Panc1 (cell line): ENCODE data around the gene PRKCZ. TPM values are rescaled to one million over a fixed set of nuclear protein-coding genes. Genes with fewer than 3 reads are reported as not detected.

Experiments
- ATAC-seq: fragments of 200-7000 bp; cut with Tn5 transposase; 2 replicates; pipeline ENCODE4 v1.9.1; 2020; ENCODE audit warnings: mild to moderate bottlenecking, moderate library complexity
- BruUV-seq: library from RNA; stranded (reverse); fragments of 400-500 nt; replicated peaks from 2 replicates; lab custom pipeline; 2021; lab: Mats Ljungman, UMichigan
- CTCF ChIA-PET: fragments of 300-600 bp; sonication (Branson Sonifier 250); formaldehyde crosslinking; loops from one replicate; lab custom pipeline; 2022; ENCODE audit warnings: antibody characterized with exemption; lab: Charles Lee
- POLR2A ChIA-PET: fragments of 300-600 bp; sonication (Branson Sonifier 250); formaldehyde crosslinking; loops from one replicate; lab custom pipeline; 2022; ENCODE audit warnings: antibody characterized with exemption; lab: Charles Lee
- DNase-seq: peaks from one replicate; pipeline ENCODE4 v3.0.0-alpha.2; 2010; ENCODE audit warnings: low read depth, low spot score
- H3K27ac ChIP-seq: 2 replicates; pipeline ENCODE4 v1.5.1; 2011; ENCODE audit warnings: mild to moderate bottlenecking, low read length, inconsistent platforms
- H3K27me3 ChIP-seq: fragments of 200-500 bp; sonication (Bioruptor generic); 2 replicates; pipeline ENCODE4 v1.6.0; 2014; ENCODE audit warnings: low read length, inconsistent platforms; ENCODE audit not compliant: control insufficient read depth, insufficient read depth
- H3K36me3 ChIP-seq: fragments of 200-500 bp; sonication (Bioruptor generic); 2 replicates; pipeline ENCODE4 v1.5.1; 2014; ENCODE audit warnings: inconsistent platforms, mild to moderate bottlenecking, low read length, moderate library complexity; ENCODE audit not compliant: control insufficient read depth, insufficient read depth
- H3K4me1 ChIP-seq: 2 replicates; pipeline ENCODE4 v1.5.1; 2011; ENCODE audit warnings: inconsistent platforms, mild to moderate bottlenecking, low read length, moderate library complexity; ENCODE audit not compliant: control insufficient read depth, insufficient read depth
- H3K4me3 ChIP-seq, 2 experiments: 2 replicates each; pipeline ENCODE4 v1.5.1; 2011 to 2012; ENCODE audit warnings: low read depth in 2 of 2, low read length in 2 of 2, mild to moderate bottlenecking in 2 of 2, inconsistent platforms in 1 of 2, moderate library complexity in 1 of 2
- H3K9me3 ChIP-seq: fragments of 200-500 bp; sonication (Bioruptor generic); 2 replicates; pipeline ENCODE4 v1.5.1; 2014; ENCODE audit warnings: low read depth, mild to moderate bottlenecking, inconsistent platforms, low read length, moderate library complexity; ENCODE audit not compliant: control insufficient read depth, insufficient read depth
- POLR2AphosphoS5 ChIP-seq: IDR thresholded peaks from 2 replicates; pipeline ENCODE4 v1.6.1; 2012; ENCODE audit warnings: mild to moderate bottlenecking, low read depth, low read length, moderate library complexity
- SIN3A ChIP-seq: IDR thresholded peaks from 2 replicates; pipeline ENCODE4 v1.6.1; 2012; ENCODE audit warnings: low read depth, mild to moderate bottlenecking, low read length, moderate library complexity, borderline replicate concordance; ENCODE audit not compliant: insufficient read depth
- TCF7L2 ChIP-seq: IDR thresholded peaks from 2 replicates; pipeline ENCODE4 v1.6.1; 2011; ENCODE audit warnings: mild to moderate bottlenecking, low read depth, low read length, inconsistent platforms
- in situ Hi-C: cut with HindIII; loops from 2 replicates; pipeline ENCODE4 v1.10.0; 2016; ENCODE audit warnings: low sequenced_read_pairs, low pct_unique_long_range_greater_than_20kb
- intact Hi-C: fragments of 100-400 bp; cut with micrococcal nuclease; formaldehyde crosslinking; loops from one replicate; pipeline ENCODE4 v1.10.0; 2022; ENCODE audit not compliant: unreplicated experiment
- total RNA-seq: library from RNA; stranded (reverse); gene quantifications from one replicate; pipeline ENCODE4 v1.2.1, GENCODE V29; 2021; ENCODE audit not compliant: unreplicated experiment
- TF ChIP-seq, protein P1 (sequence below), 2 experiments: IDR thresholded peaks; 2 replicates each; pipeline ENCODE4 v1.6.1; 2011 to 2012; ENCODE audit warnings: low read depth in 2 of 2, control low read depth in 1 of 2, low read length in 1 of 2, mild to moderate bottlenecking in 1 of 2, moderate library complexity in 1 of 2; ENCODE audit not compliant: insufficient read depth in 1 of 2
- TF ChIP-seq, protein P2 (sequence below): fragments of 450-650 bp; IDR thresholded peaks from 2 replicates; pipeline ENCODE4 v1.5.1; 2017; ENCODE audit warnings: mild to moderate bottlenecking

The PRKCZ gene
- total RNA-seq, 1 experiment from 2014 or later, result 26.7 TPM

DNA sequence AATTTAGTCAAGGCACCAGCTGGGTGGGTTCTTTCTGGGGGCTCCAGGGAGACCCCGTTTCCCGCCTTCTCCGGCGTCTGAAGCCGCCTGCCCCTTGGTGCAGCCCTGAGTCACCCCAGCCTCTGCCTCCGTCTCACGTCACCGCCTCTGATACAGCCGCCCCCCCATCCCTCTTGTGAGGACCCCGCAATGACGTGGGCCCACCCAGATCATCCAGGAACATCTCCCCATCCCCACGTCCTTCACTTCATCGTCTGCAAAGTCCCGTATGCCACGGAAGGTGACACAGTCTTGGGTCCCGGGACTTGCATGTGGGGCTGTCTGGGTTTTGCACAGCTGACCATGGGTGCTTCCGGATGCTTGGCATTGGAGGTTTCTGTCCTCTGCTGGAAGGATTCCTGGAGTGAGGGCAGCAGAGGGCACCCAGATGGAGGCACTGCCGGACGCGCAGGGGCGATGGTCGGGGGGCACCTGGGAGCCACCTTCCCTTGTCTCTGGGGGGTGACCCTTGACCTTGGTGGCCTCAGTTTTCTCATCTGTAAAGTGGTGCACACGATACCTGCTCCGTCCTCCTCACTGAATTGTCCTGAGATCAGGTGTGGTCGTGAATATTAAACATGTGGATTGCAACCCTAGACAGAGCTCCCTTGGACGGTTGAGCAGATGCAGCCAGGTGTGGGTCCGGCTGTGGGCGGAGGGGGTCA lies 58.8 kb downstream of the PRKCZ start:
- Histone ChIP-seq H3K4me3 (no peak overlapping the region), H3K27ac (no peak overlapping the region), H3K27me3 (no peaks in the 10 kb centered on the region), H3K36me3 (no peaks in the 10 kb centered on the region), H3K4me1 (no peaks in the 10 kb centered on the region), H3K9me3 (no peaks in the 10 kb centered on the region)
- ATAC-seq, result no peak
- ChIA-PET CTCF (interaction anchor here (1.0 to 1.3 kb wide), 2 partner anchors 30 to 65 kb away, joined by 5 to 7 read pairs; no protein-coding TSS in a partner anchor), POLR2A (no interaction called here)
- intact Hi-C loops, result no loop called here
- no peak for DNase-seq
- TF ChIP-seq TCF7L2, result no peak
- no peak for TF ChIP-seq SIN3A
- TF ChIP-seq, protein P1, sequence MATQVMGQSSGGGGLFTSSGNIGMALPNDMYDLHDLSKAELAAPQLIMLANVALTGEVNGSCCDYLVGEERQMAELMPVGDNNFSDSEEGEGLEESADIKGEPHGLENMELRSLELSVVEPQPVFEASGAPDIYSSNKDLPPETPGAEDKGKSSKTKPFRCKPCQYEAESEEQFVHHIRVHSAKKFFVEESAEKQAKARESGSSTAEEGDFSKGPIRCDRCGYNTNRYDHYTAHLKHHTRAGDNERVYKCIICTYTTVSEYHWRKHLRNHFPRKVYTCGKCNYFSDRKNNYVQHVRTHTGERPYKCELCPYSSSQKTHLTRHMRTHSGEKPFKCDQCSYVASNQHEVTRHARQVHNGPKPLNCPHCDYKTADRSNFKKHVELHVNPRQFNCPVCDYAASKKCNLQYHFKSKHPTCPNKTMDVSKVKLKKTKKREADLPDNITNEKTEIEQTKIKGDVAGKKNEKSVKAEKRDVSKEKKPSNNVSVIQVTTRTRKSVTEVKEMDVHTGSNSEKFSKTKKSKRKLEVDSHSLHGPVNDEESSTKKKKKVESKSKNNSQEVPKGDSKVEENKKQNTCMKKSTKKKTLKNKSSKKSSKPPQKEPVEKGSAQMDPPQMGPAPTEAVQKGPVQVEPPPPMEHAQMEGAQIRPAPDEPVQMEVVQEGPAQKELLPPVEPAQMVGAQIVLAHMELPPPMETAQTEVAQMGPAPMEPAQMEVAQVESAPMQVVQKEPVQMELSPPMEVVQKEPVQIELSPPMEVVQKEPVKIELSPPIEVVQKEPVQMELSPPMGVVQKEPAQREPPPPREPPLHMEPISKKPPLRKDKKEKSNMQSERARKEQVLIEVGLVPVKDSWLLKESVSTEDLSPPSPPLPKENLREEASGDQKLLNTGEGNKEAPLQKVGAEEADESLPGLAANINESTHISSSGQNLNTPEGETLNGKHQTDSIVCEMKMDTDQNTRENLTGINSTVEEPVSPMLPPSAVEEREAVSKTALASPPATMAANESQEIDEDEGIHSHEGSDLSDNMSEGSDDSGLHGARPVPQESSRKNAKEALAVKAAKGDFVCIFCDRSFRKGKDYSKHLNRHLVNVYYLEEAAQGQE (IDR thresholded peaks at IDR 0.05; ENCODE audit: insufficient read depth in 1 of 2, low read depth in 2 of 2, low read length in 1 of 2), result no peak
- no peak for TF ChIP-seq POLR2AphosphoS5
- TF ChIP-seq, protein P2, sequence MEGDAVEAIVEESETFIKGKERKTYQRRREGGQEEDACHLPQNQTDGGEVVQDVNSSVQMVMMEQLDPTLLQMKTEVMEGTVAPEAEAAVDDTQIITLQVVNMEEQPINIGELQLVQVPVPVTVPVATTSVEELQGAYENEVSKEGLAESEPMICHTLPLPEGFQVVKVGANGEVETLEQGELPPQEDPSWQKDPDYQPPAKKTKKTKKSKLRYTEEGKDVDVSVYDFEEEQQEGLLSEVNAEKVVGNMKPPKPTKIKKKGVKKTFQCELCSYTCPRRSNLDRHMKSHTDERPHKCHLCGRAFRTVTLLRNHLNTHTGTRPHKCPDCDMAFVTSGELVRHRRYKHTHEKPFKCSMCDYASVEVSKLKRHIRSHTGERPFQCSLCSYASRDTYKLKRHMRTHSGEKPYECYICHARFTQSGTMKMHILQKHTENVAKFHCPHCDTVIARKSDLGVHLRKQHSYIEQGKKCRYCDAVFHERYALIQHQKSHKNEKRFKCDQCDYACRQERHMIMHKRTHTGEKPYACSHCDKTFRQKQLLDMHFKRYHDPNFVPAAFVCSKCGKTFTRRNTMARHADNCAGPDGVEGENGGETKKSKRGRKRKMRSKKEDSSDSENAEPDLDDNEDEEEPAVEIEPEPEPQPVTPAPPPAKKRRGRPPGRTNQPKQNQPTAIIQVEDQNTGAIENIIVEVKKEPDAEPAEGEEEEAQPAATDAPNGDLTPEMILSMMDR, result no peak; the same call in 1 of the 2 replicates
- no TSS peak for BruUV-seq
- in situ Hi-C loops, result no loop called here

DNA sequence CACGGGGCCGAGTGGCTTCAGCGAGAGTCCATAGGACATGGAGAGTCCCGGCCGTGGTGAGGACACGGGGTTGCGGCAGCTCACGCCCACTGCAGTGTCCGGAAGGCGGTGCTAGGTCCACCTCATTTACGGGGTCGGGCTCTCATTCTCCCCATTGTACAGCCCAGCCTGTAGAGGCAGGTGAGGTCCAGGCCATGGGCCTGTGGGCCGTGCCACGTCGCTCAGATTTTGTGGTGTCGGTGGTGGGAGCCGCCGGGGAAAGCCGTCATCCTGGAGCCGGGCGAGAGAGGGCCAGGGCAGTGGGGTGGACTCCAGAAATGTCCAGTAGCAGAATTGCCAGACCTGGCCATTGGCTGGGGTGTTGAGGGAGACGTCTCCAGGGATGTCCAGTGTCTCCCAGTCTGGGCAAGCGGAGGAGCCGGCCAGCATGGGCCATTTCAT lies 59.4 kb downstream of the PRKCZ start:
- Histone ChIP-seq H3K27ac (no peak overlapping the region), H3K27me3 (no peaks in the 10 kb centered on the region), H3K9me3 (no peaks in the 10 kb centered on the region), H3K36me3 (no peaks in the 10 kb centered on the region), H3K4me1 (no peaks in the 10 kb centered on the region), H3K4me3 (no peak overlapping the region)
- CTCF ChIA-PET, result interaction anchor here (1.3 kb wide), 1 partner anchor 30 kb away, joined by 7 read pairs; no protein-coding TSS in a partner anchor
- TF ChIP-seq, protein P2, result no peak
- TF ChIP-seq TCF7L2, result no peak
- no peak for TF ChIP-seq SIN3A
- TF ChIP-seq POLR2AphosphoS5, result no peak
- TF ChIP-seq, protein P1 (IDR thresholded peaks at IDR 0.05; ENCODE audit: insufficient read depth in 1 of 2, low read depth in 2 of 2, low read length in 1 of 2), result no peak
- POLR2A ChIA-PET, result no interaction called here
- in situ Hi-C loops, result no loop called here
- intact Hi-C loops, result no loop called here
- no peak for DNase-seq
- ATAC-seq, result no peak
- BruUV-seq, result no TSS peak
